ENCODE data around the gene PPP1R11. TPM values are rescaled to one million over a fixed set of nuclear protein-coding genes. Genes with fewer than 3 reads are reported as not detected.

The PPP1R11 gene
- polyA plus RNA-seq, 3 donors = 49.3 to 107 (median 67.7) TPM

DNA sequence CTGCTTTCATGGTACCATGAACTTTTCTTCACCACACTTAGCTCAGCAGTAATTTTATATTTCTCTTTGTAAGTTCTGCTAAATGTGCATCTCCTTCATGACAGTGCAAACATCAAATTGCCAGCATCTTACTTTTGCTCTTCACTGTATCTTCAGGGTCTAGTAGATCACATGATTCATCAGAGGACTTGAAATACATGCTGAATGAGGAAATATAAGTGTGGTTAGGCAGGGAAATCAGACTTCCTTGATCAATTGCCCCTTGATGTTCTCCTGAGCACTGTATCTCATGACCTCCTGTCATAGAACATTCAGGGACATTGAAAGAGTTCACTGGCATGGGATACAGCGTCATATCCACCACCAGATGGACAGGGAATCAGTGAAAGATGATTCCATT is 31.2 kb upstream of the PPP1R11 start:
- intact Hi-C loops (cut with micrococcal nuclease) = no loop called here
- H3K36me3 Mint-ChIP-seq = peaks cover 0 to 5% of the 10 kb centered on the region in 2 donors
- peaks cover 26% of the 10 kb centered on the region for H3K4me1 Mint-ChIP-seq

GRCh38 chr6:30037182-30037788 is 29.7 kb upstream of the PPP1R11 start:
- no peaks in the 10 kb centered on the region for H3K79me2 ChIP-seq (ENCODE audit: insufficient read depth, low read length)
- no peak overlapping the region for H3K27ac ChIP-seq (ENCODE audit: low read depth in 1 of 2, low read length in 2 of 2)
- no peaks in the 10 kb centered on the region for H3K36me3 ChIP-seq (replicated peaks in 1 of 2; ENCODE audit: control insufficient read depth in 1 of 2, insufficient read depth in 2 of 2, low read length in 2 of 2)
- TF ChIP-seq, protein P1, sequence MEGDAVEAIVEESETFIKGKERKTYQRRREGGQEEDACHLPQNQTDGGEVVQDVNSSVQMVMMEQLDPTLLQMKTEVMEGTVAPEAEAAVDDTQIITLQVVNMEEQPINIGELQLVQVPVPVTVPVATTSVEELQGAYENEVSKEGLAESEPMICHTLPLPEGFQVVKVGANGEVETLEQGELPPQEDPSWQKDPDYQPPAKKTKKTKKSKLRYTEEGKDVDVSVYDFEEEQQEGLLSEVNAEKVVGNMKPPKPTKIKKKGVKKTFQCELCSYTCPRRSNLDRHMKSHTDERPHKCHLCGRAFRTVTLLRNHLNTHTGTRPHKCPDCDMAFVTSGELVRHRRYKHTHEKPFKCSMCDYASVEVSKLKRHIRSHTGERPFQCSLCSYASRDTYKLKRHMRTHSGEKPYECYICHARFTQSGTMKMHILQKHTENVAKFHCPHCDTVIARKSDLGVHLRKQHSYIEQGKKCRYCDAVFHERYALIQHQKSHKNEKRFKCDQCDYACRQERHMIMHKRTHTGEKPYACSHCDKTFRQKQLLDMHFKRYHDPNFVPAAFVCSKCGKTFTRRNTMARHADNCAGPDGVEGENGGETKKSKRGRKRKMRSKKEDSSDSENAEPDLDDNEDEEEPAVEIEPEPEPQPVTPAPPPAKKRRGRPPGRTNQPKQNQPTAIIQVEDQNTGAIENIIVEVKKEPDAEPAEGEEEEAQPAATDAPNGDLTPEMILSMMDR (IDR thresholded peaks at IDR 0.05) = peak; percentile 75
- no peak overlapping the region for H3K4me3 ChIP-seq (replicated peaks in 1 of 3; ENCODE audit: low read depth in 2 of 3, low read length in 3 of 3)
- Mint-ChIP-seq H3K9me3 (no peaks in the 10 kb centered on the region), H3K4me1 (peaks cover 26% of the 10 kb centered on the region), H3K27ac (peak overlapping the region in 1 of 7 donors; percentile 12), H3K27me3 (ENCODE audit: low read depth in 3 of 3) (no peaks in the 10 kb centered on the region), H3K4me3 (no peak overlapping the region), H3K36me3 (peaks cover 0 to 5% of the 10 kb centered on the region in 2 donors)
- H3K4me2 ChIP-seq (replicated peaks; ENCODE audit: extremely low read depth, low read length, poor library complexity, severe bottlenecking) = no peak overlapping the region
- WGBS (ENCODE audit: insufficient coverage) = no CpG with 5 or more reads among the region's 4 CpGs
- peak in 2 of 3 donors; percentile 15 to 28 for DNase-seq
- H2AFZ ChIP-seq (ENCODE audit: insufficient read depth, low read depth, low read length, poor library complexity, severe bottlenecking) = no peak overlapping the region
- intact Hi-C loops (cut with micrococcal nuclease) = no loop called here
- no peaks in the 10 kb centered on the region for H4K20me1 ChIP-seq (ENCODE audit: insufficient read depth, low read length)
- no peak overlapping the region for H3K9ac ChIP-seq (ENCODE audit: insufficient read depth, low read length, poor library complexity, severe bottlenecking)
- no peaks in the 10 kb centered on the region for H3K27me3 ChIP-seq (ENCODE audit: control insufficient read depth in 2 of 2, insufficient read depth in 2 of 2, low read length in 2 of 2)
- peaks cover 17 to 22% of the 10 kb centered on the region in 2 donors for H3K4me1 ChIP-seq (ENCODE audit: control insufficient read depth in 1 of 2, insufficient read depth in 2 of 2, low read length in 2 of 2)
- no peaks in the 10 kb centered on the region for H3K9me3 ChIP-seq (replicated peaks in 1 of 2; ENCODE audit: control insufficient read depth in 1 of 2, insufficient read depth in 1 of 2, low read length in 2 of 2)

More for the DNA sequence above, 31.2 kb upstream of the PPP1R11 start:
- H3K4me3 ChIP-seq (replicated peaks in 1 of 3; ENCODE audit: low read depth in 2 of 3, low read length in 3 of 3) = no peak overlapping the region
- H4K20me1 ChIP-seq (ENCODE audit: insufficient read depth, low read length) = no peaks in the 10 kb centered on the region
- no peaks in the 10 kb centered on the region for H3K36me3 ChIP-seq (replicated peaks in 1 of 2; ENCODE audit: control insufficient read depth in 1 of 2, insufficient read depth in 2 of 2, low read length in 2 of 2)
- Mint-ChIP-seq H3K27me3 (ENCODE audit: low read depth in 3 of 3) (no peaks in the 10 kb centered on the region), H3K9me3 (no peaks in the 10 kb centered on the region), H3K4me3 (no peak overlapping the region), H3K27ac (peak overlapping the region in 1 of 7 donors; percentile 14)
- no peaks in the 10 kb centered on the region for H3K79me2 ChIP-seq (ENCODE audit: insufficient read depth, low read length)
- TF ChIP-seq, protein P1 (IDR thresholded peaks at IDR 0.05) = no peak
- peaks cover 17 to 22% of the 10 kb centered on the region in 2 donors for H3K4me1 ChIP-seq (ENCODE audit: control insufficient read depth in 1 of 2, insufficient read depth in 2 of 2, low read length in 2 of 2)
- no peak overlapping the region for H2AFZ ChIP-seq (ENCODE audit: insufficient read depth, low read depth, low read length, poor library complexity, severe bottlenecking)
- no peak overlapping the region for H3K4me2 ChIP-seq (replicated peaks; ENCODE audit: extremely low read depth, low read length, poor library complexity, severe bottlenecking)
- no peak overlapping the region for H3K9ac ChIP-seq (ENCODE audit: insufficient read depth, low read length, poor library complexity, severe bottlenecking)
- H3K27me3 ChIP-seq (ENCODE audit: control insufficient read depth in 2 of 2, insufficient read depth in 2 of 2, low read length in 2 of 2) = no peaks in the 10 kb centered on the region
- WGBS (ENCODE audit: insufficient coverage) = no CpG with 5 or more reads among the region's 1 CpG
- DNase-seq = peak in 1 of 3 donors; percentile 10
- no peaks in the 10 kb centered on the region for H3K9me3 ChIP-seq (replicated peaks in 1 of 2; ENCODE audit: control insufficient read depth in 1 of 2, insufficient read depth in 1 of 2, low read length in 2 of 2)
- H3K27ac ChIP-seq (ENCODE audit: low read depth in 1 of 2, low read length in 2 of 2) = no peak overlapping the region
